ENCODE results near the gene TRAF1.

The TRAF1 gene

GRCh38 chr9:120942186-120943001 lies 15.8 kb upstream of the TRAF1 start:
- Histone ChIP-seq H2AFZ (ENCODE audit: low read length) (no peak overlapping the region), H3K4me2 (ENCODE audit: low read depth, low read length, poor library complexity, severe bottlenecking) (no peak overlapping the region)

GRCh38 chr9:120941046-120941770 lies 14.6 kb upstream of the TRAF1 start:
- Histone ChIP-seq H3F3A (ENCODE audit: low read depth) (peaks cover 3% of the 10 kb centered on the region; the same call in 1 of the 2 replicates), H3K4me1 (ENCODE audit: insufficient read depth, low read length, poor library complexity, severe bottlenecking) (peaks cover 27% of the 10 kb centered on the region), H3K79me2 (ENCODE audit: insufficient read depth, low read length) (no peaks in the 10 kb centered on the region), H2AFZ (ENCODE audit: low read length) (no peak overlapping the region), H4K20me1 (ENCODE audit: insufficient read depth, low read length, poor library complexity, severe bottlenecking) (no peaks in the 10 kb centered on the region), H3K9me3 (ENCODE audit: insufficient read depth, low read depth, low read length) (no peaks in the 10 kb centered on the region), H3K36me3 (ENCODE audit: insufficient read depth, low read length) (no peaks in the 10 kb centered on the region), H3K27me3 (ENCODE audit: insufficient read depth, low read length, poor library complexity, severe bottlenecking) (no peaks in the 10 kb centered on the region), H3K9me2 (replicated peaks; ENCODE audit: low read depth, low read length) (no peaks in the 10 kb centered on the region), H3K4me2 (ENCODE audit: low read depth, low read length, poor library complexity, severe bottlenecking) (no peak overlapping the region), H3K9ac (ENCODE audit: low read depth, low read length, poor library complexity, severe bottlenecking) (no peak overlapping the region), H3K4me3 (ENCODE audit: low read length, poor library complexity, severe bottlenecking) (no peak overlapping the region)
- no peak for TF ChIP-seq EZH2phosphoT487 (IDR thresholded peaks at IDR 0.05; ENCODE audit: borderline replicate concordance)
- no peak for TF ChIP-seq CTCF (conservative IDR thresholded peaks at IDR 0.05; ENCODE audit: low read length)

More at GRCh38 chr9:120942186-120943001, 15.8 kb upstream of the TRAF1 start:
- Histone ChIP-seq H3K79me2 (ENCODE audit: insufficient read depth, low read length) (no peaks in the 10 kb centered on the region), H3K4me3 (ENCODE audit: low read length, poor library complexity, severe bottlenecking) (no peak overlapping the region), H3F3A (ENCODE audit: low read depth) (no peaks in the 10 kb centered on the region), H3K27me3 (ENCODE audit: insufficient read depth, low read length, poor library complexity, severe bottlenecking) (no peaks in the 10 kb centered on the region), H3K36me3 (ENCODE audit: insufficient read depth, low read length) (no peaks in the 10 kb centered on the region), H4K20me1 (ENCODE audit: insufficient read depth, low read length, poor library complexity, severe bottlenecking) (no peaks in the 10 kb centered on the region), H3K9ac (ENCODE audit: low read depth, low read length, poor library complexity, severe bottlenecking) (no peak overlapping the region), H3K9me2 (replicated peaks; ENCODE audit: low read depth, low read length) (no peaks in the 10 kb centered on the region), H3K9me3 (ENCODE audit: insufficient read depth, low read depth, low read length) (no peaks in the 10 kb centered on the region), H3K4me1 (ENCODE audit: insufficient read depth, low read length, poor library complexity, severe bottlenecking) (peaks cover 19% of the 10 kb centered on the region)
- TF ChIP-seq EZH2phosphoT487 (IDR thresholded peaks at IDR 0.05; ENCODE audit: borderline replicate concordance) (no peak), CTCF (conservative IDR thresholded peaks at IDR 0.05; ENCODE audit: low read length) (no peak)

GRCh38 chr9:120940573-120940972 lies 14.0 kb upstream of the TRAF1 start:
- no peaks in the 10 kb centered on the region for H3K79me2 ChIP-seq (ENCODE audit: insufficient read depth, low read length)
- no peak overlapping the region for H3K9ac ChIP-seq (ENCODE audit: low read depth, low read length, poor library complexity, severe bottlenecking)
- no peaks in the 10 kb centered on the region for H3K27me3 ChIP-seq (ENCODE audit: insufficient read depth, low read length, poor library complexity, severe bottlenecking)
- no peaks in the 10 kb centered on the region for H4K20me1 ChIP-seq (ENCODE audit: insufficient read depth, low read length, poor library complexity, severe bottlenecking)
- peaks cover 4% of the 10 kb centered on the region; the same call in 1 of the 2 replicates for H3F3A ChIP-seq (ENCODE audit: low read depth)
- TF ChIP-seq CTCF (conservative IDR thresholded peaks at IDR 0.05; ENCODE audit: low read length), result no peak
- no peak for TF ChIP-seq EZH2phosphoT487 (IDR thresholded peaks at IDR 0.05; ENCODE audit: borderline replicate concordance)
- no peak overlapping the region for H3K4me3 ChIP-seq (ENCODE audit: low read length, poor library complexity, severe bottlenecking)
- no peaks in the 10 kb centered on the region for H3K9me2 ChIP-seq (replicated peaks; ENCODE audit: low read depth, low read length)
- H3K4me1 ChIP-seq (ENCODE audit: insufficient read depth, low read length, poor library complexity, severe bottlenecking), result peaks cover 30% of the 10 kb centered on the region
- H3K4me2 ChIP-seq (ENCODE audit: low read depth, low read length, poor library complexity, severe bottlenecking), result no peak overlapping the region
- H3K36me3 ChIP-seq (ENCODE audit: insufficient read depth, low read length), result no peaks in the 10 kb centered on the region
- no peaks in the 10 kb centered on the region for H3K9me3 ChIP-seq (ENCODE audit: insufficient read depth, low read depth, low read length)
- H2AFZ ChIP-seq (ENCODE audit: low read length), result no peak overlapping the region
